OCI-LY1 (cell line): ENCODE results near the gene RTL1.

Experiments
- H2AFZ ChIP-seq: fragments of 200-600 bp; sonication (generic), shearing (Covaris generic); 2 replicates; pipeline ENCODE4 v1.6.0; 2014; ENCODE audit warnings: antibody characterized with exemption, mild to moderate bottlenecking, low read length
- H3F3A ChIP-seq: fragments of 200-600 bp; sonication (generic), shearing (Covaris generic); 2 replicates; pipeline ENCODE4 v1.6.0; 2014; ENCODE audit warnings: mild to moderate bottlenecking, antibody characterized with exemption, low read length, moderate library complexity; ENCODE audit not compliant: insufficient read depth
- H3K27ac ChIP-seq: fragments of 200-600 bp; sonication (generic); 2 replicates; pipeline ENCODE4 v1.5.1; 2014; ENCODE audit warnings: low read length, mixed run types, mild to moderate bottlenecking, low read depth; ENCODE audit not compliant: poor library complexity, severe bottlenecking
- H3K27me3 ChIP-seq: fragments of 200-600 bp; sonication (generic); 2 replicates; pipeline ENCODE4 v1.6.0; 2014; ENCODE audit warnings: antibody characterized with exemption, mild to moderate bottlenecking, low read length, moderate library complexity; ENCODE audit not compliant: insufficient read depth
- H3K36me3 ChIP-seq: fragments of 200-600 bp; sonication (generic); 2 replicates; pipeline ENCODE4 v1.6.1; 2014; ENCODE audit warnings: mild to moderate bottlenecking, antibody characterized with exemption, low read length, moderate library complexity, mixed read lengths; ENCODE audit not compliant: insufficient read depth
- H3K4me1 ChIP-seq: fragments of 200-600 bp; sonication (generic); 2 replicates; pipeline ENCODE4 v1.5.1; 2014; ENCODE audit warnings: mild to moderate bottlenecking, low read length, moderate library complexity; ENCODE audit not compliant: insufficient read depth, severe bottlenecking
- H3K4me2 ChIP-seq: fragments of 200-600 bp; sonication (generic), shearing (Covaris generic); 2 replicates; pipeline ENCODE4 v1.6.1; 2014; ENCODE audit warnings: low read length
- H3K4me3 ChIP-seq: fragments of 200-600 bp; sonication (generic); 2 replicates; pipeline ENCODE4 v1.5.1; 2014; ENCODE audit warnings: low read length, low read depth, mild to moderate bottlenecking, mixed read lengths; ENCODE audit not compliant: poor library complexity, severe bottlenecking
- H3K79me2 ChIP-seq: fragments of 200-600 bp; shearing (Covaris generic); 2 replicates; pipeline ENCODE4 v1.6.1; 2016; ENCODE audit warnings: mixed run types, low read length, mixed read lengths; ENCODE audit not compliant: insufficient read depth
- H3K9ac ChIP-seq: fragments of 200-600 bp; sonication (generic), shearing (Covaris generic); 2 replicates; pipeline ENCODE4 v1.6.1; 2014; ENCODE audit warnings: mild to moderate bottlenecking, low read length, mixed read lengths
- H3K9me2 ChIP-seq: fragments of 200-600 bp; sonication (generic), shearing (Covaris generic); 2 replicates; pipeline ENCODE4 v1.6.1; 2014; ENCODE audit warnings: low read depth, mild to moderate bottlenecking, low read length, mixed read lengths
- H3K9me3 ChIP-seq: fragments of 200-600 bp; shearing (Covaris generic); 2 replicates; pipeline ENCODE4 v1.6.1; 2014; ENCODE audit warnings: low read length, mixed read lengths
- H4K20me1 ChIP-seq: fragments of 200-600 bp; sonication (generic), shearing (Covaris generic); 2 replicates; pipeline ENCODE4 v1.6.0; 2016; ENCODE audit warnings: mild to moderate bottlenecking, low read length; ENCODE audit not compliant: insufficient read depth
- CTCF ChIP-seq: fragments of 200-600 bp; sonication (generic), shearing (Covaris generic); IDR thresholded peaks from 2 replicates; pipeline ENCODE4 v1.5.1; 2017; ENCODE audit warnings: mild to moderate bottlenecking, antibody characterized with exemption, low read length, moderate library complexity, mixed read lengths
- EZH2 ChIP-seq: fragments of 200-600 bp; sonication (generic), shearing (Covaris generic); IDR thresholded peaks from 2 replicates; pipeline ENCODE4 v1.8.0; 2017; ENCODE audit warnings: borderline replicate concordance, mixed run types, mild to moderate bottlenecking, antibody characterized with exemption, low read length, moderate library complexity, mixed read lengths

The RTL1 gene

GRCh38 chr14:100887728-100888335, 15.7 kb downstream of the RTL1 start:
- no peaks in the 10 kb centered on the region for H3K4me1 ChIP-seq
- H4K20me1 ChIP-seq = no peaks in the 10 kb centered on the region
- H3K9ac ChIP-seq = no peak overlapping the region
- no peak for TF ChIP-seq CTCF
- TF ChIP-seq EZH2 = no peak
- no peak overlapping the region for H3K27ac ChIP-seq
- no peaks in the 10 kb centered on the region for H3K9me2 ChIP-seq
- no peak overlapping the region for H2AFZ ChIP-seq
- no peak overlapping the region for H3K4me2 ChIP-seq
- no peaks in the 10 kb centered on the region for H3K36me3 ChIP-seq
- no peak overlapping the region for H3K4me3 ChIP-seq
- H3K79me2 ChIP-seq = no peaks in the 10 kb centered on the region
- no peaks in the 10 kb centered on the region for H3K27me3 ChIP-seq
- H3F3A ChIP-seq = no peaks in the 10 kb centered on the region
- no peaks in the 10 kb centered on the region for H3K9me3 ChIP-seq

DNA sequence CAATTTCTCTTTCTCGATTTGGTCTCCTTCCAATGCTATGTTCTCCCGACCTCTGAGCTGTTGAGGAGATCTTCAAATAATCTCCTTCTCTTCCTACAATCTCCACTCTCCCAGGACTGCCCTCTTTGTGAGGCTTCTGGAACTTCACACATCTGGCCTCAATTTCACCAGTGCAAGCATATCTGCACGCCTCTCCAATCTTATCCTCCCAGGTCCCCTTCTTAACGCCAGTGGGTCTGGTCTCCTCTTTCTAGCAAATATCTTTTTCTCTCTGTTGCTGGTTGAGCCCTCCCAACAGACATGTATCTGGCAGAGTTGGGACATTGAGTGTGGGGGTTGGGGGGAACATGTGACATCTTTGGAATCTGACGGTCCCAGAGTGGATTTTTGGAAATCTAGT, 17.9 kb downstream of the RTL1 start:
- Histone ChIP-seq H3K27me3 (no peaks in the 10 kb centered on the region), H3K36me3 (no peaks in the 10 kb centered on the region), H3K9me2 (no peaks in the 10 kb centered on the region), H3K4me2 (no peak overlapping the region), H3K27ac (no peak overlapping the region), H3F3A (no peaks in the 10 kb centered on the region), H4K20me1 (no peaks in the 10 kb centered on the region), H3K4me3 (no peak overlapping the region), H3K79me2 (no peaks in the 10 kb centered on the region), H3K9ac (no peak overlapping the region), H2AFZ (no peak overlapping the region), H3K4me1 (no peaks in the 10 kb centered on the region), H3K9me3 (no peaks in the 10 kb centered on the region)
- TF ChIP-seq CTCF (no peak), EZH2 (no peak)

DNA sequence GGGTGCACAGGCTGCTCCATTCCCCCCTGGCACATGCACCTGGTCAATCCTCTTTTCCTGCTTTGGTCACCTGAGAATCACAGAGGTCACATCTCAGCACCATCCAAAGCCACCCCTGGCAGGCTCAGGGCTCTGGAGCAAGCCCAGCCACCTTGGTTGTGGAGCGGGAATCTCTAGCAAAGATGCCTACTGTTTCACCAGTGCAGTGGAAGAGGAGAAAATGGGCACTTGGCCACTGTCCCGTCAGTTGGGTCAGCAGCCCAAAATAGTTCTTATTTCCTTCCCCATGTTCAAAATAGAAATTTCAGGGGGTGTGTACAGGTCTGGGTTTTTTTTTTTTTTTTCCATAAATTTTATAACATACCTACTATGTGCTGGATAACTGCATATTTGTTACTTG, 18.3 kb downstream of the RTL1 start:
- H3K9me2 ChIP-seq = no peaks in the 10 kb centered on the region
- H2AFZ ChIP-seq = no peak overlapping the region
- H3K27me3 ChIP-seq = no peaks in the 10 kb centered on the region
- no peaks in the 10 kb centered on the region for H3K79me2 ChIP-seq
- H3K9ac ChIP-seq = no peak overlapping the region
- no peaks in the 10 kb centered on the region for H3K4me1 ChIP-seq
- no peak overlapping the region for H3K4me3 ChIP-seq
- H3K4me2 ChIP-seq = no peak overlapping the region
- no peaks in the 10 kb centered on the region for H3K36me3 ChIP-seq
- no peaks in the 10 kb centered on the region for H3K9me3 ChIP-seq
- H3F3A ChIP-seq = no peaks in the 10 kb centered on the region
- no peak overlapping the region for H3K27ac ChIP-seq
- no peaks in the 10 kb centered on the region for H4K20me1 ChIP-seq
- TF ChIP-seq CTCF (no peak), EZH2 (no peak)
